ENCODE results near the gene C6orf58.

Gene C6orf58

DNA sequence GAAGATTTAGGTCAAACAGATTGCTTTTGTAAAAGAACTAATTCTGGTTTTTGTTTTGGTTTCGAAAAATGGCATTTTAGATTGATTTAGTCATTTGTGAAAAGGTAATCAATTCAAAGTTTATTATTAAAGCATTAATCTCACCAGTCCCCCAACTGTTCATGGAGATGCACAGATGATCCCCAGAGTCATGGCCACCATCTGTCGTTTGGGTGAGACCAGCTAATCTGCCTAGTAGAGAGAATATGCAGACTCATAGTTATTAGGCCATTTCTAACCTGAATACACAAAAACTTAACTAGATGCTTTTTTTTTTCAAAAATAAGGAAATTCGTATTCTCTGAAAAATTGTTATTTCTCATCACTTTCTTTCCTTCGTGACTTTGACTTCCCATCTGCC, 58.1 kb downstream of the C6orf58 start:
- Histone ChIP-seq H3K18ac (ENCODE audit: low read length) (no peak overlapping the region), H3K23ac (ENCODE audit: low read length) (no peak overlapping the region), H3K27me3 (ENCODE audit: insufficient read depth, low read length, poor library complexity) (no peaks in the 10 kb centered on the region), H4K5ac (ENCODE audit: low read length) (no peak overlapping the region), H3K4me1 (ENCODE audit: control insufficient read depth, low read depth, low read length) (no peaks in the 10 kb centered on the region), H3K4me3 (ENCODE audit: low read length) (no peak overlapping the region), H3K27ac (ENCODE audit: low read depth, low read length) (no peak overlapping the region), H3K9ac (ENCODE audit: low read length) (no peak overlapping the region), H3K4me2 (ENCODE audit: low read length) (no peak overlapping the region), H2BK120ac (ENCODE audit: low read depth, low read length) (no peak overlapping the region), H3K36me3 (ENCODE audit: control insufficient read depth, insufficient read depth, low read length) (no peaks in the 10 kb centered on the region), H2AK5ac (ENCODE audit: low read length) (no peak overlapping the region), H3K79me1 (ENCODE audit: low read length) (no peaks in the 10 kb centered on the region), H4K8ac (ENCODE audit: low read depth, low read length) (no peak overlapping the region), H2BK15ac (replicated peaks; ENCODE audit: low read depth) (no peak overlapping the region), H3K79me2 (ENCODE audit: control insufficient read depth, insufficient read depth, low read length) (no peaks in the 10 kb centered on the region), H3K56ac (ENCODE audit: low read length) (no peak overlapping the region), H3K4ac (ENCODE audit: low read depth, low read length) (no peak overlapping the region), H2BK5ac (ENCODE audit: low read length) (no peak overlapping the region)
- 100% methylated on average over 1 of the region's 4 CpGs for WGBS (ENCODE audit: extremely low coverage, insufficient coverage, low lambda C conversion rate)
- DNase-seq = no peak

DNA sequence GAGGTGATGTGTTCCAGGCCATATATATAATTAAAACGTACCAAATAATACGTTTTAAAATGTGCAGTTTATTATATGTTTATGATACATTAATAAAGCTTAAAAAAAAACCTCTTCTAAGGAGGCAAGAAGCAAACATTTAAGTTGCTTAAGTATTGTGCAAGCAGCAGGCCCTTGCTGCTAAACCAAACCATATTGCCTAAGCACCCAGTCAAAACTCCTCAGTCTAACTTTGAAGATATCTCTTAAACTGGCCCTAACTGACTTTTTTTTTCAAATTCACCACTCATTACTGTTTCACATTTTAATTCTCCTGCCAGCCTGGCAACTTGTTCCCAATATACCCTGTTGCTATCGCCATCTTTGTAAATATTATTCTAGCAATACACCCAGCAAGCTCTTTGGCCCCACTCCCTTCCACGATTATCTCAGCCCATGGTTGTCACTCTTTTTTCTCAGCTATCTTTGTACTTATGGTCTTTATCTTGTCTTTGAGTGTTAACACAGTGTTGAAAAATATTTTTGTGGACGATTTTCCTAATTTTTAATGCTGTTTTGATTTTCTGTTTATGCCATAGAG, 60.9 kb downstream of the C6orf58 start:
- no CpG with 5 or more reads among the region's 5 CpGs for WGBS (ENCODE audit: extremely low coverage, insufficient coverage, low lambda C conversion rate)

More for the DNA sequence above, 60.9 kb downstream of the C6orf58 start:
- H3K4ac ChIP-seq (ENCODE audit: low read depth, low read length) = no peak overlapping the region
- no peak for DNase-seq
- no peak overlapping the region for H2BK15ac ChIP-seq (replicated peaks; ENCODE audit: low read depth)
- H3K27me3 ChIP-seq (ENCODE audit: insufficient read depth, low read length, poor library complexity) = no peaks in the 10 kb centered on the region
- H3K4me2 ChIP-seq (ENCODE audit: low read length) = no peak overlapping the region
- H3K18ac ChIP-seq (ENCODE audit: low read length) = no peak overlapping the region
- no peaks in the 10 kb centered on the region for H3K4me1 ChIP-seq (ENCODE audit: control insufficient read depth, low read depth, low read length)
- no peaks in the 10 kb centered on the region for H3K36me3 ChIP-seq (ENCODE audit: control insufficient read depth, insufficient read depth, low read length)
- H3K23ac ChIP-seq (ENCODE audit: low read length) = no peak overlapping the region
- H2BK120ac ChIP-seq (ENCODE audit: low read depth, low read length) = no peak overlapping the region
- H4K8ac ChIP-seq (ENCODE audit: low read depth, low read length) = no peak overlapping the region
- no peak overlapping the region for H3K56ac ChIP-seq (ENCODE audit: low read length)
- H3K9ac ChIP-seq (ENCODE audit: low read length) = no peak overlapping the region
- no peak overlapping the region for H2AK5ac ChIP-seq (ENCODE audit: low read length)
- H2BK5ac ChIP-seq (ENCODE audit: low read length) = no peak overlapping the region
- H3K4me3 ChIP-seq (ENCODE audit: low read length) = no peak overlapping the region
- no peak overlapping the region for H4K5ac ChIP-seq (ENCODE audit: low read length)
- no peaks in the 10 kb centered on the region for H3K79me2 ChIP-seq (ENCODE audit: control insufficient read depth, insufficient read depth, low read length)
- H3K27ac ChIP-seq (ENCODE audit: low read depth, low read length) = no peak overlapping the region
- no peaks in the 10 kb centered on the region for H3K79me1 ChIP-seq (ENCODE audit: low read length)
